Fibroblast of mammary gland (primary cell): ENCODE measurements around the gene DAPK1.

Experiments used
- DNase-seq: peaks from one replicate; pipeline ENCODE4 v3.0.0-alpha.2; 2010; ENCODE audit warnings: low read depth
- H3K4me3 ChIP-seq: 2 replicates; pipeline ENCODE4 v1.5.1; 2011; ENCODE audit warnings: low read depth, mild to moderate bottlenecking, low read length, moderate library complexity; ENCODE audit not compliant: control insufficient read depth
- TF ChIP-seq, protein P1 (sequence below): conservative IDR thresholded peaks from 2 replicates; pipeline ENCODE4 v1.5.1; 2011; ENCODE audit warnings: low read depth, low read length, inconsistent platforms; ENCODE audit not compliant: control insufficient read depth, insufficient read depth

Gene DAPK1

DNA sequence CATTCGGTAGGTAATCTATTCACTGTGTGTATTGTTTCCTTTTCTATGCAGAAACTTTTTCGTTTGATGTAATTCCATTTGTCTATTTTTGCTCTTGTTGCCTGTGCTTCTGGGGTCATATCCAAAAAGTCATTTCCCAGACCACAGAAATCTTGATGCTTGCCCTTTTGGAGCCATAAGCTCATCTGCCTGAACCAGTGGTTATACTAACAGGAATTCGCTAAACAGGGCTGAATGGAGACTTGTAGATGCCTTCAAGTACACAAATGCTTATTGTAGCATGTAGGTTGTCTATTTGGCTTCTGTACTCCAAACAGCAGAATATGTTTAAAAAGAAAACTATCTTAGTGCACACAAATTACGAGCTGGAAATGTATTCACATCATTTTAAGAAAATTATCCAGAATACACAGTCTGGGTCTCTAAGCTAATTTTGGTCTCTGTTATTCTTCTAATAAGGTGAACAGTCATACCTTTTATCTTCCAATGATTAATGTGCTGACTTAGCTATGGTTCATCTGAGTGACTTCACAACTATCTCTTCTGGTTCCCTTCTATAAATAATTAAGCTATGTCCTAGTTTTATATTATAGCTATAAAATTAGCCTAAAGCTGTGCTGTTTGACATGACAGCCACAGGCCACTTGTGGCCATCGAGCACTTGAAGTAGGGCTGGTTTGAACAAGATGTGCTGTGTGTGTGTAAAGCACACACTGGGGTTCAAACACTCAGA, 87.6 kb downstream of the DAPK1 start:
- peak; percentile 19 for DNase-seq
- TF ChIP-seq, protein P1, sequence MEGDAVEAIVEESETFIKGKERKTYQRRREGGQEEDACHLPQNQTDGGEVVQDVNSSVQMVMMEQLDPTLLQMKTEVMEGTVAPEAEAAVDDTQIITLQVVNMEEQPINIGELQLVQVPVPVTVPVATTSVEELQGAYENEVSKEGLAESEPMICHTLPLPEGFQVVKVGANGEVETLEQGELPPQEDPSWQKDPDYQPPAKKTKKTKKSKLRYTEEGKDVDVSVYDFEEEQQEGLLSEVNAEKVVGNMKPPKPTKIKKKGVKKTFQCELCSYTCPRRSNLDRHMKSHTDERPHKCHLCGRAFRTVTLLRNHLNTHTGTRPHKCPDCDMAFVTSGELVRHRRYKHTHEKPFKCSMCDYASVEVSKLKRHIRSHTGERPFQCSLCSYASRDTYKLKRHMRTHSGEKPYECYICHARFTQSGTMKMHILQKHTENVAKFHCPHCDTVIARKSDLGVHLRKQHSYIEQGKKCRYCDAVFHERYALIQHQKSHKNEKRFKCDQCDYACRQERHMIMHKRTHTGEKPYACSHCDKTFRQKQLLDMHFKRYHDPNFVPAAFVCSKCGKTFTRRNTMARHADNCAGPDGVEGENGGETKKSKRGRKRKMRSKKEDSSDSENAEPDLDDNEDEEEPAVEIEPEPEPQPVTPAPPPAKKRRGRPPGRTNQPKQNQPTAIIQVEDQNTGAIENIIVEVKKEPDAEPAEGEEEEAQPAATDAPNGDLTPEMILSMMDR, result no peak
- no peak overlapping the region for H3K4me3 ChIP-seq

DNA sequence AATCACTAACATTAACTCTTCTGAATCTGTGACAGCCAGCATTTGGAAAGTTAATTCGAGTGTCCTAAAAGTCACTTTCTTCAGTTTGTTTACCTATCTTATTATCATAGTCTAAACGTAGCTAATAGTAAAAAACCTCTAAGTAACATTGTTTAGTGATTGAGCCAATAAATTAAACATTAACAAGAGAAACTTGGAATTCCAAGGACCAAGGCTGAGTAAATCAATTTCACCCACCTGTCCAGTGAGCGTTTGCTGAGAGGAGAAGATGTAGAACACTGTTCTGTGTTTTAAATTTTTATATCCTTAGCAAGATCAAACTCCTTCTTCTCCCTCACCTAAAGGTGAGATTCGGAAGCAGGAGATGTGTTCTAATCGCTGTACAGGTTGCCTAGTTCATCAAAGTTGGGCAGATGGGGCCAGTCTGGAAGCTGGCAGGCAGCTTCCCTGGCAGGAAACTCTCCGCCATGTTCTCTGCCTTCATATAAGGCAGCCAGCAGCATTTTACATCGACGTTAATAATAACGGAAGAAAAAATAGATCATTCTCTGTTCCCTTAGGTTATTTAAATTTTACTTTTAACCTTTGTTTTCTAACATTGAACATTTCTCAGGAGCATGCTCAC, 89.2 kb downstream of the DAPK1 start:
- TF ChIP-seq, protein P1, result no peak
- H3K4me3 ChIP-seq, result no peak overlapping the region
- DNase-seq, result no peak

DNA sequence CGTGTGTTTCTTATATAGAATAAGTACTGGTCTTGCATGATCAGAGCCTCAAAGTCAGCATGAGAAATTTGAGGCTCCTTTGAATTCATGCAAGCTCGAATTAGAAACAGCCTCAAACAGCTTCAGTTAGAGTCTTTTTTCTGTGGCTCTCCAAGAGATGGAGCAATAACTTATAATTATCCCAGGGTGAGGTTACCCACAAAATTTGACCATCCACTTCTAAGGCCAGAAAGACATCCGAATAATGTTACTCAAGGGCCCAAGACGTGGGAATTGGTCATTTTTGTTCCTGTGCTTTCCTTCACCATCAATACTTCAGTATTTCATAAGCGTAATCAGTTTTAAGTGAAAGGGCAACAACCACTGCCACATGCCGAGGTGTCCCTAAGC, 89.7 kb downstream of the DAPK1 start:
- TF ChIP-seq, protein P1, result no peak
- no peak overlapping the region for H3K4me3 ChIP-seq
- no peak for DNase-seq

DNA sequence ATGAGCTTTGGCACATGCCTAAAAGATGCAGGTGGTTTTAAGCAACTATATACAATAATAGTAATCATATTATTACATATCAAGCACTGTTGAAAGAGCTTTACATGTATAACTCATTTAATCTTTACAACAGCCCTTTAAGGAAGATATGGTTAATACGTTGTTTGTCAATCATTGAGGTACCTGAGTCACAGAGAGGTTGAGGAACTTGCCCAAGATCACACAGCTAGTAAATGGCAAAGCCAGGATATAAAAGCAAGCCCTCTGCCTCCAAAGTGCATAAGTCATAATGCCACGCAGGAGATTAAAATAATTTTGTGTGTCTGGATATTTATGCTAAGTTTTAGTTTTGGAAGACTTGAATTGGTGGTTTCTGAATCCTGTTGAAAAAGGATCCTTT, 90.2 kb downstream of the DAPK1 start:
- TF ChIP-seq, protein P1, result no peak
- no peak for DNase-seq
- no peak overlapping the region for H3K4me3 ChIP-seq

DNA sequence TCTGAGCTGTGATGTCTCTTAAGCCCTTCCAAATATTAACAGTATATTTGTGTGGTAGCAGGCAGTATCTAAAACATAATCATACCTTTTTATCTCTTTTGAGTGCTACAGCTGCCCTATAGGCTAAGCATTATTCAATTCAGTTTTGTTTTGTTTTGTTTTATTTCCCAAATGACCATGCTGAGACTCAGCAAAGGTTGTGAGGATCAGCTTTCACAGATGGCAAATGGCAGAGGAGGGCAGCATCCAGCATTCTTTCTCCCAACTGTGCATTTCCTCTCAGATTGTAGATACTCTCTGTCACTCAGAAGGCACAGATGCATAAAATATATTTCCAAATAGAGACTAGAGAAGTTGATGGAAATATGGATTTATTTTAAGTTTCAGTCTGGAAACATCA, 90.7 kb downstream of the DAPK1 start:
- no peak for DNase-seq
- H3K4me3 ChIP-seq, result no peak overlapping the region
- TF ChIP-seq, protein P1, result no peak

DNA sequence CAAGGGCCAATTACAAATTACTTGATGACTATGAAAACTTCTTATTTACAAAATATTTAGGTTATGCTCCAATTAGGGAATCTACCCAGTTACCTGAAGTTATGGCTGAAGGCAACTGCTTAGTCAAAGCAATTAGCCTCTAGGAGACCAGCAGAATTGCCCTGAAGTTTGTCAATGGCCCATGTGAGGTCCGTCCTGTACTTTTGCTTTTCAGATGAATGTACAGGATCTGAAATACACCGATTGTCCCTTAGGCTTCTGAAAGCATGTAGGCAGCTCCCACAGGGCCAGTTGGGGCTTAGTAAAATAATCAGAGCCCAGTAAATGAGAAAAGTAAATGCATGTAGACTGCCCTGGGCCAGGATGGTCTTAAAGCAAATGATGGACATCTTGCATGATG, 93.3 kb downstream of the DAPK1 start:
- H3K4me3 ChIP-seq, result no peak overlapping the region
- no peak for DNase-seq
- TF ChIP-seq, protein P1, result no peak
